ENCODE measurements around the gene TNFAIP8. TPM values are rescaled to one million over a fixed set of nuclear protein-coding genes. Genes with fewer than 3 reads are reported as not detected.

The TNFAIP8 gene
- total and polyA plus RNA-seq, 2 experiments from 2014 or later, result 21.9 to 24.9 TPM

GRCh38 chr5:119370486-119370885 is 14.7 kb downstream of the TNFAIP8 start:
- no peak for DNase-seq (ENCODE audit: low read depth in 1 of 2, low spot score in 1 of 2)
- Histone ChIP-seq H3K4me1 (ENCODE audit: low read depth) (peaks cover 7% of the 10 kb centered on the region), H3K27ac (no peak overlapping the region), H3K9me3 (ENCODE audit: low read depth) (no peaks in the 10 kb centered on the region), H3K36me3 (no peaks in the 10 kb centered on the region), H3K27me3 (no peaks in the 10 kb centered on the region), H3K4me3 (no peak overlapping the region)
- no peak for TF ChIP-seq CTCF (IDR thresholded peaks at IDR 0.05; ENCODE audit: low read depth, low read length)

- Histone ChIP-seq H3K4me1 (ENCODE audit: low read depth) (peaks cover 5% of the 10 kb centered on the region), H3K36me3 (no peaks in the 10 kb centered on the region), H3K27me3 (no peaks in the 10 kb centered on the region), H3K9me3 (ENCODE audit: low read depth) (no peaks in the 10 kb centered on the region), H3K27ac (no peak overlapping the region), H3K4me3 (no peak overlapping the region)
- no peak for TF ChIP-seq CTCF (IDR thresholded peaks at IDR 0.05; ENCODE audit: low read depth, low read length)
- DNase-seq (ENCODE audit: low read depth in 1 of 2, low spot score in 1 of 2), result no peak
Measured at GRCh38 chr5:119371146-119371545, 15.3 kb downstream of the TNFAIP8 start.

GRCh38 chr5:119373449-119373858 is 17.6 kb downstream of the TNFAIP8 start:
- TF ChIP-seq CTCF (IDR thresholded peaks at IDR 0.05; ENCODE audit: low read depth, low read length), result no peak
- H3K36me3 ChIP-seq, result no peaks in the 10 kb centered on the region
- no peaks in the 10 kb centered on the region for H3K4me1 ChIP-seq (ENCODE audit: low read depth)
- H3K9me3 ChIP-seq (ENCODE audit: low read depth), result no peaks in the 10 kb centered on the region
- H3K4me3 ChIP-seq, result no peak overlapping the region
- no peak overlapping the region for H3K27ac ChIP-seq
- DNase-seq (ENCODE audit: low read depth in 1 of 2, low spot score in 1 of 2), result no peak
- H3K27me3 ChIP-seq, result no peaks in the 10 kb centered on the region

- Histone ChIP-seq H3K9me3 (ENCODE audit: low read depth) (no peaks in the 10 kb centered on the region), H3K4me1 (ENCODE audit: low read depth) (peaks cover 7% of the 10 kb centered on the region)
Measured at GRCh38 chr5:119374901-119375300, 19.1 kb downstream of the TNFAIP8 start.

GRCh38 chr5:119377066-119377465 is 21.2 kb downstream of the TNFAIP8 start:
- no peak for DNase-seq (ENCODE audit: low read depth in 1 of 2, low spot score in 1 of 2)
- no peaks in the 10 kb centered on the region for H3K36me3 ChIP-seq
- peaks cover 9% of the 10 kb centered on the region for H3K4me1 ChIP-seq (ENCODE audit: low read depth)
- no peak overlapping the region for H3K27ac ChIP-seq
- no peak for TF ChIP-seq CTCF (IDR thresholded peaks at IDR 0.05; ENCODE audit: low read depth, low read length)
- no peaks in the 10 kb centered on the region for H3K27me3 ChIP-seq
- H3K4me3 ChIP-seq, result no peak overlapping the region
- no peaks in the 10 kb centered on the region for H3K9me3 ChIP-seq (ENCODE audit: low read depth)

More at GRCh38 chr5:119374901-119375300, 19.1 kb downstream of the TNFAIP8 start:
- DNase-seq (ENCODE audit: low read depth in 1 of 2, low spot score in 1 of 2), result no peak
- Histone ChIP-seq H3K27me3 (no peaks in the 10 kb centered on the region), H3K36me3 (no peaks in the 10 kb centered on the region), H3K4me3 (no peak overlapping the region), H3K27ac (no peak overlapping the region)
- TF ChIP-seq CTCF (IDR thresholded peaks at IDR 0.05; ENCODE audit: low read depth, low read length), result no peak
